Measurements from ENCODE around the gene TTBK1. TPM values are rescaled to one million over a fixed set of nuclear protein-coding genes. Genes with fewer than 3 reads are reported as not detected.

Gene TTBK1
- total RNA-seq, 1 donor from 2014 or later = not detected

DNA sequence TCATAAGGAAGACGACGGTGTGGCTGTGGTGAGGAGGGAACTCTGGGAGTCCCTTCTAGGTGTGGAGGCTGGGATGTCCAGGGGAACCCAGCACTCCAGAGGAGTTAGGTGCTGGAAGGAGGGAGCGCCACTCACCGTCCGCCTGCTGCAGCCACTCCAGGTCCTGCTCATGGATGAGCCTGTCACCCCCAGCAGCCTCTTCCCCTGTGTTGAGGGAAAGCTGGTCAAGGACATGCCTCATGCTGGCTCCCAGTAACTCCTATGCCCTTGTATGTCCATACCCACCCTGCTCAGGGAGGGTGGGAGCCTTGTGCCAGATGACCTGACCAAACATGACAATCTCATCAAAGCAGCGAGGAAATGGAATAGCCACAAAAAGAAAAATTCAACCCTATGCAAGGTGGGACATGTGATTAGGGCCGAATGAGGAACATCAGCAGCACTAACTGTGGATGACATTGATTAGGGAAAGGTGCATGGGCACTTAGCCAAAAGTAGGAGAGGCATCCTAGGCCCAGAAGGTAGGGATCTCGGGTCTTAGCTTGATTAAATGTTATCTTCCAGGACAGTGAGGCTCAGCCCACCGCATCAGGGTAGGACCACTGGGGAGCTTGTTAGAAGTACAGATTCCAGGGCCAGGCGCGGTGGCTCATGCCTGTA lies 17.0 kb upstream of the TTBK1 start:
- no peak for DNase-seq

GRCh38 chr6:43228951-43229802 lies 14.1 kb upstream of the TTBK1 start, which contains the start of gene DNPH1:
Gene DNPH1 (minus strand): TSS chr6:43229481. CDS start chr6:43229456, 25 bp downstream.
- peak; percentile 81 for DNase-seq

DNA sequence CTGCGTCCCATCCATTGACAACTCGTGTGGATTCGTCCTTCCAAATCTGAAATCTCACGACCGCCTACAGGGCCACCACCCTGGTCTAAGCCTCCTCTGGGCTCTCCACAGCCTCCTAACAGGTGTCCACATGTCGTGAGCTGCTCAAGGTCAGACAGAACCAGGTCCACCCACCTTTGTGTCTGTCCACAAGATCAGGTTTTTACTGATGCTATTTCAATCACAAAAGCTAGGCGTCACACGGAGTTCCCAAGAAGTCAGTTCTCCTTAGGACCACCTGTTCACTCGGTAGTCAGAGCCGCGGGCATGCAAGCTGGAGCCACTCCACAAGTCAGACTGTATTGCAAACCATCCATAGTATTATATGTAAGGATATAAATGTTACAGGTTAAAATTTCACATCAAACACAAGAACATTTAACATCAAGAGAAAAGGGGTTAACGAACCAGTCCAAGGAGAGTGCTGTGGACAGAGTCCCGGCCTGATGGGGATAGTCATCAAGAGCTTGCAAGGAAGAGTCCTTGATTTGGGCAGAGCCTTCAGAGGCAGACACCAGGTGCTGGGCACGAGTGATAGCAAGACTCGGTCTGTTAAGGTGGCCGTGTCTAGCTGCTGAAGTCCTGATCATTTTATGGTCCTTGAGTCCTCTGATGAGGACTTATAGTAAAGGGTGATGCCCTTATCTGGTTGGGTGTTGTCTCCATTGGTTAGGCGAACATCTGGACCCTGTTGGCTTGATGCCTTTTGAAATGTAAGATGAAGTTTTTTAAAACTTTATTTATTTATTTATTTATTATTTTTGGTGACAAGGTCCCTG lies 13.3 kb upstream of the TTBK1 start:
- DNase-seq = no peak

DNA sequence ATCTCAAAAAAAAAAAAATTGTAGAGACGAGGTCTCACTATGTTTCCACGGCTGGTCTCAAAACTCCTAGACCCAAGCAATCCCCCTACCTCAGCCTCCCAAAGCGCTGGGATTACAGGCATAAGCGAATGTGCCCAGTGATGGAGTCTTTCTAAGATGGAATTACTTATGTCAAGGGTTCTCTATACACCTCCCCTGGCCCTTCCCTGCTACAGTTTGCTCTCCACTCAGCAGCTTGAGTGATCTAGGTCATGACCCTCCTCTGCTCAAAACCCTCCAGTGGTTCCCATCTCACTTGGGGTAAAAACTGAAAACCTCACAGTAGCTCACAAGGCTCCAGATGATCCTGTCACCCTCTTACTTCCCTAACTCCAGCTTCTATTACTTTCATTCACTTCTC lies 12.2 kb upstream of the TTBK1 start:
- DNase-seq = no peak

GRCh38 chr6:43231735-43232450 lies 11.4 kb upstream of the TTBK1 start:
- no peak for DNase-seq

GRCh38 chr6:43235841-43236240 lies 7.4 kb upstream of the TTBK1 start:
- DNase-seq = no peak

DNA sequence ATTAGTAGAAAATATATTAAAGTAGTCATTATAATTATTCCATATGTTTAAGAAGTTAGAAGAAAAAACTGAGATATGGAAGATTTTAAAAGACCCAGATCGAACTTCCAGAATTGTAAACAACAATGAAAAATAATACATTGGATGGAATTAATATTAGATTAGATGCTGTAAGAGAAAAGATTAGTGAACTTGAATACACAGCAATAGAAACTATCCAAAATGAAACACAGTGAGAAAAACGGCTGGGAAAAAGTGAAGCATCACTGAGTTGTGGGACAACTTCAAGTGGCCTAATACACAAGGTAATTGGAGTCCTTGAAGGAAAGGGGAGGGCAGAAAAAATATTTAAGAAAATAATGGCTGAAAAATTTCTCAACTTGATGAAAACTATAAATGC lies 4.2 kb upstream of the TTBK1 start:
- no peak for DNase-seq

- DNase-seq = no peak
These were observed 2.3 kb upstream of the TTBK1 start for GRCh38 chr6:43240950-43241349.

DNA sequence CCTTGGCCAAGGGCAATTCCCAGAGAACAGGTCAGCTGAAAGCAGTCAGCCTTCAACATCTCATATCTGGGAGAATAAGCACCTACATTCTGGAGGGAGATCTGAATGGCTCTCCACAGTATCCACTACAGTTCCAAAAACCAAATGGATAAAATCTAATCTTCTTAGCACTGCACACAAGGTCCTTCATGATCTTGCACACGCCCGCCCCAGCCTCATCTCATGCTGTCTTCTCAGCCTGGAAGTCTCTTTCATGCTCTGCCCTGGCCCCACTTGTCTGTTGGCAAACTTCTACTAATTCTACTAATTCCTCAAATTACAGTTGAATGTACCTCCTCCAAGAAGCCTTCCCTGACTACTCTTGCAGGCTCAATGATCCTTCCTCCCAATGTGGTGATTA lies 1.8 kb upstream of the TTBK1 start:
- DNase-seq = no peak

DNA sequence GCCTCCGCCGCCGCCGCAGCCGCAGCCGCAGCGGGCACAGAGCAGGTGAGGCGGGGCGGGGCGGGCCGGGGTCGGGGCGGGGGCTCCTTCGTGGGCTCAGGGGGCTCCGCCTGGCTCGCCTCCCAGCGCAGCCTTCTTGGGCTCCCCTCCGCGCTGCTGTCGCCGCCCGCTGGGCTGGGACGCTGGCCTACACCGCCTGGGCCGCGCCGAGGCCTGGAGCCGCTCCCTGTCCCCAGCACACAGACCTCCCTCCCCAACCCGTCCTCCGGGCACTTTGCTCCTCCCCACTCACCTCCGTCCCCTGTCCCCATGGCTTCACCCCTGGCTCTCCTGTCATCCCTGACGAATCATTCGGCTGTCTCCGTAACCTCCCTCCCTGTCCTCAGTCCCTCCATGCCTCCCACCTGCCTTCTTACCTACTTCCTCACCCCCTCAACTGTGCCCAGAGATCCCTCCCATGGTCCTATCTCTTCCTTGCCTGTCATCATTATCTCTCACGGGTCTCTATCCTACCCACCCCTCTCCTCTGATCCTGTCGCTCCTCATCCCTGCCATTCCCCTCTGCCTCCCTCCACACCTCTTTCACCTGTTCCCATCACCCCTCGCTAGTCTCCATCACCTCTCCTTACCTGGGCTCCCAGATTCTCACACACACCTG lies 512 bp downstream of the TTBK1 start:
- no peak for DNase-seq

DNA sequence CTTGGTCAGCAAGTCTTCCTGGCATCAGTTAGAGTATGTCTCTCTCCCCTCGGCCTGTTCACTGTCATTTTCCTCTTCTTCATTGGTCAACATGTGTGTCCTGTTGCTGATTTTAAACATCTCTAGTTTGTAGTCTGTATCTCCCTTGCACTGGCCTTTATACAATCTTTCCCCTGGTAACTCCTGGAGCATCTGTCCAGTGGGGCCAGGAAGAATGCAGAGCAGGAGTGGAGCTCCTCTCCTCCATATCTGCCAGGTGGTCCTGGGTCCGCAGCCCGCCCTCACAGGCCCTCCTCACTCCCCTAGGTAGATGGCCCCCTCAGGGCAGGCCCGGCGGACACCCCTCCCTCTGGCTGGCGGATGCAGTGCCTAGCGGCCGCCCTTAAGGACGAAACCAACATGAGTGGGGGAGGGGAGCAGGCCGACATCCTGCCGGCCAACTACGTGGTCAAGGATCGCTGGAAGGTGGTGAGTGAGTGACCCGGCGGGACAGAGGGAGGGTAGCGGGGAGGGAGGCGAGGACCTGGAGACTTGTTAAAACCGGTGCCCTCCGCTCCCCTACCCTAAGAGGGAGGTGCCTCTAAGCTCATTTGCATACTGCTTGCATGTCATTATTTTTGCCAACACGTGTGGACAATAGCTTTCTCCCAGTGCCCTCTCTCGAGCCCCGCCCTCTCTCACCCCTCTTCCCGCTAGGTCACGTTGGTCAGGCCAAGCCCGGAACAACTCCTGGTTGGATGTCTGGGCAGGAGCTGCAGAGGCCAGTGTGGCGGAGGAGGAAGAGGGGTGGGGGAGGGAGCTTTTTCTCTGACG lies 3.2 kb downstream of the TTBK1 start:
- DNase-seq = peak; percentile 61

DNA sequence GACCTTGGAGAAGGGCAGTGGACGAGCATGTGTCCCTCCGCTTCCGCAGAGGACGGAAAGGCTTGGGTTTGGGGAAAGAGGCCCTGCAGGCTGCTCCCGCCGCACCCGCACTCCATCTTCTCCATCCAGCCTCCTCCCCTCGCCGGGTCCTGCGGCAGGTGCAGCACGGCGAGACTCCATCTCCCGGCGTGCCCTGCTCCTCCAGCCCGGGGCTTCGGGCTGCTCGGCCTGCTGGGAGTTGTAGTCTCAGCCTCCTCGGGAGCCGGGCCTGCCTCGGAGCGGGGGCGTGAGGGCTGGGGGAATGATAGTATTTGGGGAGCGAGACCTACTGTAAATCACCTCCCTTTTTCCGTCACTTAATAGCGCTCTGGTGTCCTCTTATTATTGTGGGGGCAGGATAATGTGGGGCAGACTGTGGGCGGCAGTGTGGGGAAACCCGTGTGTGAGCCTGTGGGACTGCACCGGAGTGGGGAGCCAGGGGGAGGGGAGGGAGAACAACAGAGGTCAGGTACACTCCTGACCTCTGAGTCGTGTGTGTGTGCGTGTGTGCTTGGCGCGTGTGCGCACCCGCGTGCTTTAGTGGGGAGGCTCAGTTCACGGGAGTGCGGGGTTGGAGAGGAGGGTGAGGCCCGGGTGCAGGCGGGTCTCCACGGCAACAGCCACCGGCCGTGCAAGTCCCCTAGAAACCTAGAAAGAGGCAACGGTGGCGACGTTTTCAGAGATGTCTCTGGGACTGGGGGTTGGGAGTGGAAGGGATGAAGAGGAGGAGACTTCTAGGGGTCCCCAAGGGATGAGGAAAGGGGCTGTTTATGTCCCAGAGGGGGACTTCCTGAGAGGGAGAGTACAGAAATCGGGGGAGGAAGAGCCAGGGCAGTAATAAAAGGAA lies 4.1 kb downstream of the TTBK1 start:
- DNase-seq = peak; percentile 71

- DNase-seq = no peak
These were observed 4.8 kb downstream of the TTBK1 start for GRCh38 chr6:43248101-43248500.

GRCh38 chr6:43248791-43249190 lies 5.5 kb downstream of the TTBK1 start:
- no peak for DNase-seq

GRCh38 chr6:43250992-43251373 lies 7.7 kb downstream of the TTBK1 start:
- DNase-seq = no peak

GRCh38 chr6:43253401-43253800 lies 10.1 kb downstream of the TTBK1 start:
- no peak for DNase-seq

DNA sequence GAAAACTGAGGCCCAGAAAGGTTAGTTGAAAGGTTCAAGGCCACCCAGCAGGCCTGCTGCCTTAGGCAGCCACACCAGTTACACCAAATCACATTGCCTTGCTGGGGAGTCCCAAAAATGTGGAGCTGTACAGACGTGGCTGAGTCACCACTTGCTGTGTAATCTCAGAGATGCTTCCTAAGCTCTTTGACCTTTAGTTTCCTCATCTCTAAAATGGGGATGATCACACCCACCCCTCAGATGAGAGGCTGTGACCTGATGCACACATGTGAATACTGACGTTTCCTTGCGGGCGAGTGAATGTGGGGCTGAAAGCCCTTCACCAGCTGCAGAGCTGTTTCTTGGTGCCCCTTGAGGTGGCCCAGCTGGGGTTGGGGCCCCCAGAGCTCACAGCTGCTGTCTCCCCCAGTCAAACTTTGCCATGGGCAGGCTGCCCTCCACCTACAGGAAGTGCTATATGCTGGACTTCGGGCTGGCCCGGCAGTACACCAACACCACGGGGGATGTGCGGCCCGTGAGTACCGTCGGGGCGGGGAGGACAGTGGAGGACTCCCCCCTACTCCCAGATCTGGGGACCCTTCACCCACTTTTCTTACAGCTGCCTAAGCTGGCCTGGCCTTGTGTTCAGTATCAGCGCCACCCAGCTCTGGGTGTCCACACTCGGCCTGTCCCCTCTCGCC lies 11.0 kb downstream of the TTBK1 start:
- no peak for DNase-seq

- no peak for DNase-seq
These were observed 11.6 kb downstream of the TTBK1 start for GRCh38 chr6:43254846-43255245.

GRCh38 chr6:43255408-43256054 lies 12.2 kb downstream of the TTBK1 start:
- no peak for DNase-seq

Measured in dermis blood vessel endothelial cell (primary cell).